ENCODE data around the gene PODNL1. TPM values are rescaled to one million over a fixed set of nuclear protein-coding genes. Genes with fewer than 3 reads are reported as not detected.

PODNL1 gene
- total and polyA plus RNA-seq, 2 of the 13 experiments (the other 11 are each of a cell fraction or from before 2014, with no cell fraction given) = 0.18 TPM; not detected in 1

DNA sequence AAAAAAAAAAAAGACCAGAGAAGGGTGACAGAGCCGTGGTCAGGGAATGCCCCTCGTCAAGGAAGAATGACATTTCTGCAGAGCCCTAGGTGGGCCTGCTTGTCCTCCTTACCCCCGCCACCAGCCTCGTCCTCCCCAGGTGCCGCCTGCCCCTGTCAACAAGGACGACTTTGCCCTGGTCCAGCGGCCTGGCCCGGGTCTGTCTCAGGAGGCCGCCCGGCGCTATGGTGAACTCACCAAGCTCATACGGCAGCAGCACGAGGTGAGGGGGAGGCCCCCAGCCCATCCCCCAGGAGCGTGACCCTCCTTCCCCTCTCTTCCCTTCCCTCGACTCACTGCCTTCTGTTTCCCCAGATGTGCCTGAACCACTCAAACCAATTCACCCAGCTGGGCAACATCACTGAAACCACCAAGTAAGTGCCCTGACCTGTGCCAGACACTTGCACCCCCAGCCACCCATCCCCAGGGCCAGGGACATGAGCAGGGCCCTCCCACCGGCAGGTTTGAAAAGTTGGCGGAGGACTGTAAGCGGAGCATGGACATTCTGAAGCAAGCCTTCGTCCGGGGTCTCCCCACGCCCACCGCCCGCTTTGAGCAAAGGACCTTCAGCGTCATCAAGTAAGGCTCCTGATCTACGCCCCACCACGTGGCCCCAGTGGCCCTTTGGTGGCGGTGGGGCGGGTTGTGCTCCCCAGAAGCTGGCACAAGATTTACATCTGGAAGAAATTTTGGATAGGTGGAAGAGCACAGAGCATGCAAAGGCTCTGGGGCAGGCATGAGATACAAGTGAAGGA, 14.8 kb downstream of the PODNL1 start (continued):
- TF ChIP-seq CBX2 (IDR thresholded peaks at IDR 0.05; ENCODE audit: low read depth, low read length) (no peak), CBX2 (CRISPR knock-in tag; IDR thresholded peaks at IDR 0.05; ENCODE audit: low read depth) (no peak), ZNF496 (CRISPR knock-in tag; IDR thresholded peaks at IDR 0.05; ENCODE audit: insufficient replicate concordance) (no peak), ZNF34 (CRISPR knock-in tag; IDR thresholded peaks at IDR 0.05; ENCODE audit: borderline replicate concordance) (no peak), SIX4 (CRISPR knock-in tag; IDR thresholded peaks at IDR 0.05) (no peak), SMAD3 (CRISPR knock-in tag; IDR thresholded peaks at IDR 0.05) (no peak), HNF1B (CRISPR knock-in tag; IDR thresholded peaks at IDR 0.05) (no peak), EHMT2 (IDR thresholded peaks at IDR 0.05; ENCODE audit: borderline replicate concordance, low read depth, low read length) (no peak), RBAK (CRISPR knock-in tag; IDR thresholded peaks at IDR 0.05) (no peak), ZNF432 (CRISPR knock-in tag; IDR thresholded peaks at IDR 0.05; ENCODE audit: borderline replicate concordance) (no peak)
- TF ChIP-seq, protein P1, sequence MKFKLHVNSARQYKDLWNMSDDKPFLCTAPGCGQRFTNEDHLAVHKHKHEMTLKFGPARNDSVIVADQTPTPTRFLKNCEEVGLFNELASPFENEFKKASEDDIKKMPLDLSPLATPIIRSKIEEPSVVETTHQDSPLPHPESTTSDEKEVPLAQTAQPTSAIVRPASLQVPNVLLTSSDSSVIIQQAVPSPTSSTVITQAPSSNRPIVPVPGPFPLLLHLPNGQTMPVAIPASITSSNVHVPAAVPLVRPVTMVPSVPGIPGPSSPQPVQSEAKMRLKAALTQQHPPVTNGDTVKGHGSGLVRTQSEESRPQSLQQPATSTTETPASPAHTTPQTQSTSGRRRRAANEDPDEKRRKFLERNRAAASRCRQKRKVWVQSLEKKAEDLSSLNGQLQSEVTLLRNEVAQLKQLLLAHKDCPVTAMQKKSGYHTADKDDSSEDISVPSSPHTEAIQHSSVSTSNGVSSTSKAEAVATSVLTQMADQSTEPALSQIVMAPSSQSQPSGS (CRISPR knock-in tag; IDR thresholded peaks at IDR 0.05) = no peak
